NT2/D1 (cell line): ENCODE results near the gene LETM1.

Experiments used
- DNase-seq: peaks from one replicate; pipeline ENCODE4 v3.0.0-alpha.2; 2011; ENCODE audit warnings: low read depth, low spot score
- H3K27me3 ChIP-seq: 2 replicates; pipeline ENCODE4 v1.6.0; 2011; ENCODE audit warnings: mild to moderate bottlenecking; ENCODE audit not compliant: insufficient read length, insufficient read depth
- H3K36me3 ChIP-seq: 2 replicates; pipeline ENCODE4 v1.6.1; 2011; ENCODE audit warnings: mild to moderate bottlenecking, low read length, mixed read lengths; ENCODE audit not compliant: insufficient read depth, insufficient read length
- H3K4me1 ChIP-seq: 2 replicates; pipeline ENCODE4 v1.5.1; 2011; ENCODE audit not compliant: insufficient read depth, insufficient read length
- H3K4me3 ChIP-seq: 2 replicates; pipeline ENCODE4 v1.5.1; 2011; ENCODE audit warnings: low read depth; ENCODE audit not compliant: insufficient read length
- H3K9ac ChIP-seq: 2 replicates; pipeline ENCODE4 v1.6.0; 2011; ENCODE audit warnings: low read depth; ENCODE audit not compliant: insufficient read length
- H3K9me3 ChIP-seq: 2 replicates; pipeline ENCODE4 v1.5.1; 2011; ENCODE audit warnings: mild to moderate bottlenecking, low read length; ENCODE audit not compliant: insufficient read depth
- SUZ12 ChIP-seq: IDR thresholded peaks from 2 replicates; pipeline ENCODE4 v1.6.1; 2011; ENCODE audit not compliant: insufficient read length, insufficient read depth; ENCODE audit errors: extremely low read depth
- YY1 ChIP-seq: IDR thresholded peaks from 2 replicates; pipeline ENCODE4 v1.6.1; 2011; ENCODE audit not compliant: insufficient read length, insufficient read depth
- ZNF274 ChIP-seq: IDR thresholded peaks from 2 replicates; pipeline ENCODE4 v1.6.1; 2011; ENCODE audit warnings: mild to moderate bottlenecking, low read depth, low read length

Gene LETM1

GRCh38 chr4:1885414-1885813 lies 29.5 kb upstream of the LETM1 start:
- H3K4me1 ChIP-seq = no peaks in the 10 kb centered on the region
- no peak overlapping the region for H3K9ac ChIP-seq
- peaks cover 8% of the 10 kb centered on the region for H3K36me3 ChIP-seq
- no peak overlapping the region for H3K4me3 ChIP-seq
- no peaks in the 10 kb centered on the region; the same call in 1 of the 2 replicates for H3K9me3 ChIP-seq
- TF ChIP-seq SUZ12 (no peak), YY1 (no peak), ZNF274 (no peak)
- no peak for DNase-seq
- H3K27me3 ChIP-seq = no peaks in the 10 kb centered on the region

- TF ChIP-seq YY1 (no peak), SUZ12 (no peak), ZNF274 (no peak)
- Histone ChIP-seq H3K4me3 (no peak overlapping the region), H3K9ac (no peak overlapping the region), H3K27me3 (no peaks in the 10 kb centered on the region), H3K4me1 (peaks cover 7% of the 10 kb centered on the region), H3K9me3 (no peaks in the 10 kb centered on the region), H3K36me3 (peaks cover 9% of the 10 kb centered on the region)
- no peak for DNase-seq
Measured at GRCh38 chr4:1883583-1883982, 27.6 kb upstream of the LETM1 start.

- Histone ChIP-seq H3K9me3 (no peaks in the 10 kb centered on the region), H3K4me1 (peaks cover 8% of the 10 kb centered on the region), H3K36me3 (peaks cover 9% of the 10 kb centered on the region), H3K4me3 (no peak overlapping the region), H3K9ac (no peak overlapping the region), H3K27me3 (no peaks in the 10 kb centered on the region)
- DNase-seq = no peak
- no peak for TF ChIP-seq ZNF274
- no peak for TF ChIP-seq YY1
- no peak for TF ChIP-seq SUZ12
Measured at GRCh38 chr4:1882850-1883271, 26.9 kb upstream of the LETM1 start.

- Histone ChIP-seq H3K27me3 (no peaks in the 10 kb centered on the region), H3K36me3 (peaks cover 12% of the 10 kb centered on the region), H3K4me1 (peaks cover 14% of the 10 kb centered on the region), H3K4me3 (no peak overlapping the region), H3K9me3 (no peaks in the 10 kb centered on the region), H3K9ac (no peak overlapping the region)
- TF ChIP-seq SUZ12 (no peak), ZNF274 (no peak), YY1 (no peak)
- no peak for DNase-seq
Measured at GRCh38 chr4:1880332-1880731, 24.4 kb upstream of the LETM1 start.

GRCh38 chr4:1879485-1879884 lies 23.5 kb upstream of the LETM1 start:
- no peak for DNase-seq

GRCh38 chr4:1874201-1874600 lies 18.2 kb upstream of the LETM1 start:
- TF ChIP-seq YY1 (no peak), SUZ12 (no peak), ZNF274 (no peak)
- Histone ChIP-seq H3K9me3 (no peaks in the 10 kb centered on the region), H3K4me1 (peaks cover 11% of the 10 kb centered on the region), H3K9ac (no peak overlapping the region), H3K27me3 (no peaks in the 10 kb centered on the region), H3K4me3 (no peak overlapping the region), H3K36me3 (peaks cover 9% of the 10 kb centered on the region)
- DNase-seq = no peak

More at GRCh38 chr4:1879485-1879884, 23.5 kb upstream of the LETM1 start:
- H3K27me3 ChIP-seq = no peaks in the 10 kb centered on the region
- H3K4me1 ChIP-seq = peaks cover 14% of the 10 kb centered on the region
- H3K4me3 ChIP-seq = no peak overlapping the region
- H3K9me3 ChIP-seq = no peaks in the 10 kb centered on the region
- TF ChIP-seq YY1 = no peak
- TF ChIP-seq SUZ12 = no peak
- TF ChIP-seq ZNF274 = no peak
- H3K9ac ChIP-seq = no peak overlapping the region
- H3K36me3 ChIP-seq = peaks cover 12% of the 10 kb centered on the region

- TF ChIP-seq YY1 = no peak
- no peak for TF ChIP-seq SUZ12
- TF ChIP-seq ZNF274 = no peak
- Histone ChIP-seq H3K36me3 (peaks cover 8% of the 10 kb centered on the region), H3K4me1 (peaks cover 10% of the 10 kb centered on the region), H3K4me3 (no peak overlapping the region), H3K27me3 (no peaks in the 10 kb centered on the region), H3K9ac (no peak overlapping the region), H3K9me3 (no peaks in the 10 kb centered on the region)
- DNase-seq = no peak
Measured at GRCh38 chr4:1873776-1874175, 17.8 kb upstream of the LETM1 start.
